GM19372 (cell line): ENCODE measurements around the gene CELSR1.

Experiments
- ATAC-seq: cut with Tn5 transposase; IDR thresholded peaks from one replicate; pipeline ENCODE4 v1.9.1; 2021; ENCODE audit warnings: mild to moderate bottlenecking, low read depth, moderate library complexity; ENCODE audit not compliant: unreplicated experiment

The CELSR1 gene

DNA sequence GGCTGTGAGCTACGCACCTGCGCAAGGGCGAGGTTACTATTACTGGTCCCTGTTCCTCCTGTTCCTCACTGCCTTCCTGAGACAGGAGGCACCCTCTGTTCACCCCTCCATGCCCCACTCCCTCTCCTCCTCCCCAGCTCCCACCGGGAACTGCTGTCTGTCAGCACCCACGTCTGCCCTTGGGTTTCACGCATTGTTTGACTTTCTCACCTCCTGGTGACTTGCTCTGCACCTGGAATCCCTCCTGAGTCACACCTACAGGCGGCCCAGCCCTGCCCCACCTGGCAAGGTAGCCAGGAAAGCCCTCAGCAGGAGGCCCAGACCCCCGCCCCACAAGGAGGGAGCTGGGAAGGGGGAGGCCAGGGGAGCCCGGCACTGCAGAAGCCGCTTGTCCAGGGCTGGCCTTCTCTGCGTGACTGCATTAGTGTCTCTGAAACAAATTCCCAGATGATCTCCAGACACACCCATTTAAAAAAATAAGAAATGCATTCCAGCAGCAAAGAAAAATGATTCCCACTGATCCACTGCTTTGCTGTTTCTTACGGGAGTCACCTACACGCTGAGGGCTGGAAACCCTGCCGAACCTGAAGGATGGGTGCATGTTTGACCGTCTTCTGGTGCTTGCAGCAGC is 86.4 kb downstream of the CELSR1 start:
- ATAC-seq: no peak

DNA sequence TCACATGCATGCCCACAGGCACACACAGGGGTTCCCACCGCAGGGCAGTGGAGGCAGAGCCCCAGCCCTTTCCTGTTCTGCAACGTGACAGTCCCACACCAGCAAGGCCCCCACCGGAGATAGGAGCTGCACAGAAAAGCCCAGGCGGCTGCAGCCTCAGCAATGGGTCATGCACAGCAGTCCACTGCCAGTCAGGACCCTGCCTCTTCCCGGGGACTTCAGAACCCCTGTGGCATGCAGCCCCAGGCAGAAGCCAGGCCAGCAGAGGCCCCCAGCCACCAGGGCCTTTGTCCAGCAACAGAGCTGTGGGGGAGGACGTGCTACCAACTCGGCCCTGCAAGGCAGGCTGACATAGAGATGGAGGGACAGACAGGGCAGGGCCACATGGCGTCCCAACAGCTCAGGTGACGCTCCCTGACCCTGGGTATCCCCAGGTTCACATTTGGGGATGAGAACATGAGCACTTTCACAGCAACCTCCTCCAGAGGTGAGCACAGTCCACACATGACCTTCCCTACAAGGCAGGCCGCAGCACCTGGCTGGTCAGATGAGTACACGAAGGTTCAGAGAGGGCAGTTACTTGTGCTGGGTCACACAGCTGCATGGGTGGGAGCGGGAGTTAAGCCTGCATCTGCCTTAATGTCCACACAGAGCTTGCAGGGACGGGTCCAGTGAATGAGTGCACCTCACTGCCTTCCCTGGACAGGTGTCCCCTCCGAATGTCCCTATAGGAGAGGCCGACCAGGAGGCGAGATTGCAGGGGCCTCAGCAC is 87.3 kb downstream of the CELSR1 start:
- ATAC-seq: no peak

DNA sequence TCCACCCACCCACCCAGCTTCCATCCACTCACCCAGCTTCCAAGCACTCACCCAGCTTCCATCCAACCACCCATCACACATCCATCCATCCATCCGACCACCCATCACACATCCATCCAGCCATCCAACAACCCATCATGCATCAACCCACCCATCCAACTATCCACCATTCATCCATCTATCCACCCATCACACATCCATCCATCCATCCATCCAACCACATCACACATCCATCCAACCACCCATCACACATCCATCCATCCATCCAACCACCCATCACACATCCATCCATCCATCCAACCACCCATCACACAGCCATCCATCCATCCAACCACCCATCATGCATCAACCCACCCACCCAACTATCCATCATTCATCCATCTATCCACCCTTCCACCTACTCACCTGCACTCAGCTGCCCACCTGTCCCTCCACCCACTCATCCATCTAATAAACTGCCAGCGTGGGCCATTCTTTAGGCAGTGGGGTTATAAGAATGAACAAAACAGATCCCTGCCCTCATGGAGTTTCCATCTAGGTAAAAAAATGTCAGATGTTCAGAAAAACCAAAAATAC is 88.2 kb downstream of the CELSR1 start:
- no peak for ATAC-seq

GRCh38 chr22:46448333-46448732 is 89.1 kb downstream of the CELSR1 start:
- ATAC-seq: no peak

DNA sequence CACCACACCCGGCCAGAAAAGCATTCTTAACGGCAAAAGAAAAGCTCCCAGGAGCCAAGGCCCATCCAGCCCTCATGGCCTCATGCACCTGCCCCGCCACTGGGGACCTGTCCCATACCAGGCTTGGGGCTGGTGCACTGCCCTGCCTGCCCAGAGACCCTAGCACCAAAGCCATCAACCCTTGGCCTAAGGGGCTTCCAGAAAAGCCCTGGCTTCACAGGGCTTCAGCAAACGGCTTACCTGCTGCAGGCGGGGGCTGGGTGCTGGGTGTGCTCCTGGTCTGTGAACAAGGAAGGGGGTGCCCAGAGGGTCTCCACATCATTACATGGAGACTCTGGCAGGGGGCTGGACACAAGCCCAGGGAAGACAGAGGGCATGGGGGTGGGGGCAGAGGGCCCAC is 89.5 kb downstream of the CELSR1 start:
- ATAC-seq: no peak

DNA sequence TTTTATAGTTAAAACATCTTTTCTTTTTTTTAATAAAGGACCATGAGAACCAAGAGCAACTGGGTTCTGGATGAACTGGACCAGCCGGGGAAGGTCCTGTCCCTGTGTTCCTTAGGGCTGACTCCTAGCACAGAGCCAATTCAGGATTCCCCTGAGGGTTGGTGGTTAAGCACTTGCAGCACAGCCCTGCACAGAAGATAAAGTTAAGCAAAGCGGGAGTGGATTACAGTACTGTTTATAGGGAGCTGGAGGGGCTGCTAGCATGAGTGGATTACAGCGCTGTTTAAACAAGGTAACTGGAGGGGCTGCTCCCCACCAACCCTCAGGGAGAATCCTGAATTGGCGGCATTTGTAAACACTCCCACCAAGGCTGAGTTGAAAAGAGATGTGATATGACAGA is 90.6 kb downstream of the CELSR1 start:
- ATAC-seq: no peak

- ATAC-seq: no peak
These were observed 91.5 kb downstream of the CELSR1 start for GRCh38 chr22:46445771-46446420.

- ATAC-seq: no peak
These were observed 93.0 kb downstream of the CELSR1 start for GRCh38 chr22:46444390-46444854.

- no peak for ATAC-seq
These were observed 93.5 kb downstream of the CELSR1 start for GRCh38 chr22:46443850-46444389.

DNA sequence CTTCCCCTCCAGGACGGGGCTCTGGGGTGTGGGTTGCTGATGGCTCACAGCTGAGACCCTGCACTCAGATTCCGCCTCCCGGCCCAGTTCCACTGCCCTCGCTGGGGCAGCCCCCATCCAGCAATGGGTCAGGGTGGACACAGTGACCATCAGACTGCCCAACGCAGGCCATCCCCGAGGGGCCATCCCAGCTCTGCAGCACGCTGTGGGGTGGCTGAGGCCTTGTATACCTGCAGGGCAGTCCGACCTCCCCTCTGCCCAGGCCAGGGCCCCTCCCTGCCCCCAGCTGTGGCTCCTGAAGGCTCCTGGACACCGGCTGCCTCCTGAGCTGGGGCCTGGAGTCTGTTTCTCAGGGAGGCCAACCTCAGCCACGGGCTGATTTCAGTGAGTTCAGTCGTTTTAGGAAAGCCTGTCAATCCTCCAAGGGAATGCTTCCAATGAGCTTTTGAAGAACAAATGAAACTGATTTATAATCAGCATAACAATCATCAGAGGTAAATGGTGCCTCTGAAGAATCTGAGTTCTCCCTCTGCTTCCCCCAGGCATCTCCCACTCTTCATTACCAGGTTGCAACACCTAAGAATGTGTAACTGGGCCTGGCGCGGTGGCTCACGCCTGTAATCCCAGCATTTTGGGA is 95.1 kb downstream of the CELSR1 start:
- ATAC-seq: no peak

DNA sequence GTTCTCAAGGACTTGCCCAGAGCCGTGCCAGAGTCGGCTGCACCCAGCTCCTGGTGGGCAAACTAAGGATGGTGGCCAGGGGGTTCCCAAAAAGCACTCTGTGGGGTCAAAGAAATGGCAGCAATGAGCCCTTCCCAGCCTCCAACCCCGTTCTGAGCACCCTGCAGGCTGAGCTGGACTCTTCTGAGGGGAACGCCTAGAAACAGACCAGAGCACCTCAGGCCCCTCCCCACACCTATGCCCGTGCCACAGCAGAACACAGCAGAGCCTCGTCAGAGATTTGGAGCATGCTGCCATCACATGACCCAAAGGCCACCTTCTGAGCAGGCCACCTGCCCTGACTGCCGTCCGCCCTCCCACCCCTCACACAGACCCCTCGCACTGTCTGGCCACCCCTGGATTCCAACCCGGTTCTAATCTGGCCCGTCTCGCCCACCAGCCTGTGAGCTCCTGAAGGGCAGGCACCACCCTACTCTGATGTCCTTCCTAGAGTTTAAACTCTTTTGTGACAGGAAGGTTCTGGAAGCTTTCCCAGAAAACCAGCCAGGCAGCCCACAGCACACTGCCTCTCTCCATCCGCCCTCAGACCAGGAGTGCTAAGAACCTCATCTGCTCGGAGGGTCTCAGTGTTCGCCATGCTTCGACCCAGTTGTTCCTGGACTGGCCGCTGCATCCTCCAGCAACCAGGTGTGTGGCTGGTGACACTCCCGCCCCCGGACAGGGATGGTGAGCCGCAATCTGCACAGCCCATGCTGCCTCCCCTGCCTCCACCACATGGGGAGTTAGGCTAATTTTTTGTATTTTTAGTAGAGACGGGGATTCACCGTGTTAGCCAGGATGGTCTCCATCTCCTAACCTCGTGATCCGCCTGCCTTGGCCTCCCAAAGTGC is 97.6 kb downstream of the CELSR1 start:
- no peak for ATAC-seq

DNA sequence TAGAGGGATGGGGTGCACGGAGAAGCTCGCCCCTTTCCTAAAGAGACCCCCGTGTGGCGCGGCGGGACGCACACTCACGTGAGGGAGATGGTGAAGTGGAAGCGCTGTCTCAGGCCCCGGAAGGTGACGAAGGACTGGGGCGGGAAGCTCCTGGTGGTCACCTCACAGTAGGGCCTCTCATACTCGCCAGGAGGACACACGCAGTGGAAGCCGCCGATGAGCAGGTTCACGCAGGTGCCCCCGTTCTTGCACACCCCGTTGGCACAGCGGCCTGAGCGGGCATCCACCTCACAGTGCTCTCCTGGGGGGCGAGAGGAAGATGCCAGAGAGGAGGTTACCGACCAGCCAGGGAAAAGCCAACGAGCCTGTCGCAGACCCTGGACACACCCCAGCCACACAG is 98.3 kb downstream of the CELSR1 start:
- no peak for ATAC-seq

- no peak for ATAC-seq
These were observed 99.6 kb downstream of the CELSR1 start for GRCh38 chr22:46437671-46438440.

GRCh38 chr22:46436595-46437175 is 100.7 kb downstream of the CELSR1 start:
- no peak for ATAC-seq

DNA sequence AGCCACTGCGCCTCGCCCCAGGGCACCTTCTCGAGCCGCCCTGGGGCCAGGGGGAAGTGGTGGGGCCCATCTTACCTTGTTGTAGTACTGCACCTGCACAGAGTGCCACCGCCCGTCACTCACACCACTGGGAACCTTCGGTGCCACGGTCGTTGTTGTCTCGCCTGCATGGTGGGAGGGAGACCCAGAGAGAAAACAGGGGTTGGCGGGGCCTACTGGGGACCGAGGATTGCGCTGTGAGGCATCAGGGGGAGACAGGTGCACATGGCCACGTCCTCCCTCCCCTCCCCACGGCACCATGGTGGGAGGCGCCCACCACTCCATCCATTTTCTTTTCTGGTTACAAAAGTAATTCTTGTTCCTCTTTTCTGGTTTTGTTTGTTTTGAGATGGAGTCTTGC is 104.1 kb downstream of the CELSR1 start:
- ATAC-seq: no peak

DNA sequence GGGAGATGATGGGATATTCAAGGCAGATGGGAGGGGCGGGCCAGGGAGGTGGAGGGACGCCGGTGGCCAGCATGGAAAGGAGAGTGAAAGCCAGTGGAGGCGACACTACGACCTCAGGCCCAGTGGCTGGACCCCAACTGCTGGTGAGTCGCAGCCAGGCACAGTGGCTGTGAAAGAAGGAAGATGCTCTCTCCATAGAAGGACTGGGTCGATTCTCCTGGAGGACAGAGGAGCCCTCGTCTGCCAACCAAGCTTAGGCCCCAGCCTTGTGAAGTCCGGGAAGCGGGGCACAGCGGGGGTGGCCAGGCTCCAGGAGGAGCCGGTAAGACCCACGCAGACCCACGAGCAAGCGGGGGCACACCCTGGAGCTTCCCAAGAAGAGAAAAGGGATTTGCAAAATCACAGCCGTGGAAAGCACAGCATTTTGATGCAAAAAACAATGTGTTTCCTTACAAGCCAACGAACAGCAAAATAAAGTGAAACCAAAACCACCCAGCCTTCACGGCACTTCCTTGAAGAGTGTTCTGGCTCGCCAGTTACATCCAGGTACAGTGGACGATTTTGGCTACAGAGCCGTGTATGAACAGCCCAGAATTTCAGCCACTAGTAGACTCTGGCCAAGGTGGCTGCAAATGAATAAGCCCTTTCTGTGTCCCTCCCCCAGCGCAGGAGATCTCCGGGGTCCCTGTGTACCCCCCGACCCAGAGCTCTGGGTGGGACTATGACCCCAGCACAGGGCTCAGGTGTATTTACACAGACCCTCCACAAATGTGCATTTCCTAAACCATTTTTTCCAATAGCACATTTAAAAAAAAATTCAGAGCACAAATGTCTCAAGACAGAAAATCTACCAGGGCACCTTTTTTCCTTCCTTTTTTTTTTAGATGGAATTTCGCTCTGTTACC is 105.0 kb downstream of the CELSR1 start:
- ATAC-seq: no peak
